Activated CD4-positive, CD25-positive, alpha-beta regulatory T cell treated with anti-CD3 and anti-CD28 coated beads, Interleukin-2, amount 50 U/mL, for 72 hours (primary cell): ENCODE measurements around the gene SIL1.
"Not testable (repeated sequence)": the region's sequence is repeated elsewhere in the genome, so short reads cannot be mapped to it uniquely, and the experiment has no call there.

ENCODE experiments used
- DNase-seq: peaks from one replicate; pipeline ENCODE4 v3.0.0; 2021

Gene SIL1

DNA sequence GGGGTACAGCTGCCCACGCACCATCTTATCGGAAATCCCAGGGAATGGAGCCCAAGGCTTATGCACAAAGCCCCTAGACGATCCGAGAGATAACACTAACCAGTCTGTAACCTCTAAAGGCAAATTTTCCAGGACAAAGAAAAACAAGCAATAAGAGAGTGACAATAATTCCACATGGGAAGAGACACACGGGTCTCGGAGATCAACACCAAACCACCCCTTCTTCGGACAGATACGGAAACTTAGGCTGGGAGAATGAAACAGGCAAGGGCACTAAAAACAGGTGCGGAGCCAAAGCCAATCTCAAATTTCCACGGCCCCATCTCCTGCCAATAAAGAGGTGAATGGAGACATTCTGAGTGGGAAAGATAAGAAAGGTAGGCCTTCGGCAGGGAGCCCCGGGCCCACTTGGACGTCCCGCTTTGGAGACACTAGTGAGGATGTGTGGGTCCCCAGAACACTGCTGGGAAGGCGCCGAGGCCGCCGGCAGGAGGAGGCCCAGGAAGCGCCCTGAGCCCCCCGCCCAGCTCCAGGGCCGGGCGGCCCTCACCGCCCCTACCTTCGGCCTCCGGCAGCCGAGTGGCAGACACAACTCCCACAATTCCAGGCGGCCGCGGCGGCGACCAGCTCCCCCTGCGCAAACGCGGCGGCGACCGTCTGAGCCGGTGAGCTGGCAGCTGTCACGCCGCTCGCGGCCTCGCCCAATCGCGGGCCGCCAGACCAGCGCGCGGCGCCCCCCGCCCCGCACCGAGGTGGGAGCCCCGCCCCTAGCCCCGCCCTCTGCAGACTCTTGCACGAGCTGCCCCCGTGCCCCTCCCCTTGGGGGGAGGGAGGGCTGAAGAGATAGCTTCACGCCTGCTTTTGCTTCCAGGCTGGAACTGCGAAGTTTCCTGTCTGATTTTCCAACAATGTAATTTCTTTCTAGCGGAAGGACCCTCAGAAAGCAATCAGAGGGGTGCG lies at the start of gene SIL1:
TSS of gene SIL1 (minus strand) at position 659 of the 960 bp plus-strand sequence. CDS start 70,525 bp downstream, outside the sequence.
- peak; percentile 91 for DNase-seq

DNA sequence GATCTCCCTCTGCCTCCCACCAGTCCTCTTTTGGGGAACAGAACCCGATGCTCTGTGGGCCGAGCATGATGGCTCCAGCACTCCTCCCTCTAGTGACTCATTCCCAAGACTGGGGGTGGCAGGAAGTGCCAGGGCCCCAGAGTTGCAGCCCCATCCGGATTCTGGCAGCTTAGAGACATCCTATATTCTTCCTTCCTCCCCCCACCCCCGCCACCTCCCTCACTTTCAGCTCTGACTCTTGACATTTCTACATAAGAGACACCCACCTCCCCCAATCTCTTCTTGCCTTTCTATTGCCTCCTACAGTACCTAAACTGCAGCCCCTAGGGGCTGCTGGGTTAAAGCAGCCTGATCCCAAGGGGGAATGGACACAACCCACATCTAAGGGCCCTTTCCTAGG lies 48.2 kb upstream of the SIL1 start:
- DNase-seq = no peak

DNA sequence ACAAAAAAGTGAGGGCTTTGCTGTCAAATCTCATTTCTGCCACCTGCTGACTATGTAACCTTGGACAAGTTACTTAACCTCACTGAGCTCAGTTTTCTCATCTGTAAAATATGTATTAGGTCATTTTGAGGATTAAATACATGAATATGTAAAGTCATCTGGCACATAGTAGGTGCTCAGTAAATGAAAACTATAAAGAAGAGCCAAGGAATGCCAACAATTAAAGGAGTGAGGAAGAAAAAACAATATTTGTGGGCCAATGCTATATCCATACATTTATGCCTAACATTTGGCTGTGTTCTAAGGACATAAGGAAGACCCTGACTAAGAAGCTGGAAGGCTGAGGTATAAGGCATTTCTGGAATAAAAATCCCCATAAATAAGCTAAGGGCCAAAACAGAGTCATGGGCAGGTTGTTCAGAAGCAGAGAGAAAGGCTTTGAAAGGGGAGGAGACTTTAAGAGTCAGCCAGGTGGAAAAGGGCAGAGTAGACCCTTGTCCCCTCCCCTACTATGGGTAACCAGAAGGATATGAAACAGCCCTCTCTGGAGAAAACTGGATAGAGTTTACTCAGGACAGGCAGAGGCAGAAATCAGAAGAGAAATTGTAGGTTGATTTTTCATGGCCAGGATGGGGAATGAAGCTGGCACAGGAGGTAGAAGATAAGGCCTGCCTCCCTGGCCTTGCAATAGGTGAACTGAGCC lies 47.6 kb upstream of the SIL1 start:
- DNase-seq = no peak

DNA sequence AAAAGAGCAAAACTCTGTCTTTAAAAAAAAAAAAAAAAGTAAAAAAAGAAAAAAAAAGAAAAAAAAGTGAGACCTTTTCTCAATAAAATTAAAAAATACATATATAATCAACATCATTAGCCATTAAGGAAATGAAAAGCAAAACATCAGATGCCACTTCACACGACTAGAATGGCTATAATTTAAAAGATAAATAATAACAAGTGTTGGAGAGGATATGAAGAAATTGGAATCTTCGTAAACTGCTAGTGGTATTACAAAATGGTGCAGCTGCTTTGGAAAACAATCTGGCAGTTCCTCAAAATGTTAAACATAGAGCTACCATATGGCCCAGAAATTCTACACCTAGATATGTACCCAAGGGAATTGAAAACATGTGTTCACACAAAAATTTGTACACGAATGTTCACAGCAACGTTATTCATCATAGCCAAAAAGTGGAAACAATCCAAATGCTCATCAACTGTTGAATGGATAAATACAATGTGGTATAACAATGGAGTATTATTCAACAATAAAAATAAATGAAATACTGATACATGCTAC lies 45.3 kb upstream of the SIL1 start:
- no peak for DNase-seq

DNA sequence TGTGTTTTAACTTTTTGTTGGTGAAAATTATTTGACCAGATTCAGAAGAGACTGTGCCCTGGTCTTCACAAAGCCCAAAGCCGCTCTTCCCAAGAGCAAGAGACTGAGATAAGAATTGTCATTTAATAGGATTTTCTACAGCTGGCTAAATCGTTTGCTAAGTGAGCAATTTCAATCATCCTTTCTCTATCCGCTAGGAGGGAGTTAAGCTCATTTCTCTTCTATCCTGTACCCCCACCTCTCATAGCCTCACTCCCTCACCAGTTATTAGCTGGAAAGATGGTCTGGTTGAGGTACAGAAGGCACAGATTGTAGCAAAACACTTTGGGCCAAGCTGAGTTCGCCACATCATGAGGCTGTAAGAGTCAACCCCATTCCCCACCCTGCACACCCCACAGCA lies 43.0 kb upstream of the SIL1 start:
- no peak for DNase-seq

DNA sequence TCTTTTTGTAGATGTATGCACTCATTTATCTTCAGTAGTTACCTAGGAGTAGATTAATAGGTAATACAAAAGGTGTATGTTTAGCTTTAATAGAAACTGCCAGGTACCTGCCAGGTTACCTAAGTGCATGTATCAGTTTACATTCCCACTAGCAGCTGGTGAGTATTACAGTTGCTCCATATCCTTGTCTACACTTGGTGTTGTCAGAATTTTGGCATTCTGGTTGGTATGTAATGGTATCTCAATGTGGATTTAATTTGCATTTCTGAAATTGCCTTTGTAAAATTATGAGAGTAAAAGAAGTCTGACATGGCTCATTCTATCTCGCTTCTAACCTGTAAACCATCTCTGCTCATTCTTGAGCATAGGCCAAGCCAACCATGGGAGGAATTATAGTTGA lies 38.3 kb upstream of the SIL1 start:
- no peak for DNase-seq

DNA sequence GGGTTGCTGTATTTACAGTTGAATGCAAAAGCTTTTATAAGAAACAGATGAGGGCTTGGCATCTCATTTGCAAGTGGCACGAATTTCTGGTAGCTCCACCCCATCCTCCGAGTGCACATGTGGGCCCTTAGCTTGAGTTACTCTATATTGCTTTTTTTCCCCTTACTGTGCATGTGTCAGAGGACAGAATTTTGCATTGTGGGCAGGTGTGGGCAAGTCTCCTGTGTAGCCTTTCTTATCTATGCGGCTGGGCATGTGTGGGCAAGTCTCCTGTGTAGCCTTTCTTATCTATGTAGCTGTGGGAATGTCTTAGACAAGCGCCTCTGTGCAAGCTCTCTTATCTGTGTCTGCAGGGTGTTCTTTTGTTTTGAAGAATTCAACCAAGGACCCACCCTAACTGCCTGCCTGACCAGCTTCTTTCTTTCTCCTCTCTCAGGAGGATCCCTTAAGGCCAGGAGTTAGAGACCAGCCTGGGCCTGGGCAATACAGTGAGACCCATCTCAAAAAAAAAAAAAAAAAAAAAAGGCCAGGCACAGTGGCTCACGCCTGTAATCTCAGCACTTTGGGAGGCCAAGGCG lies 34.1 kb upstream of the SIL1 start:
- DNase-seq = no peak

DNA sequence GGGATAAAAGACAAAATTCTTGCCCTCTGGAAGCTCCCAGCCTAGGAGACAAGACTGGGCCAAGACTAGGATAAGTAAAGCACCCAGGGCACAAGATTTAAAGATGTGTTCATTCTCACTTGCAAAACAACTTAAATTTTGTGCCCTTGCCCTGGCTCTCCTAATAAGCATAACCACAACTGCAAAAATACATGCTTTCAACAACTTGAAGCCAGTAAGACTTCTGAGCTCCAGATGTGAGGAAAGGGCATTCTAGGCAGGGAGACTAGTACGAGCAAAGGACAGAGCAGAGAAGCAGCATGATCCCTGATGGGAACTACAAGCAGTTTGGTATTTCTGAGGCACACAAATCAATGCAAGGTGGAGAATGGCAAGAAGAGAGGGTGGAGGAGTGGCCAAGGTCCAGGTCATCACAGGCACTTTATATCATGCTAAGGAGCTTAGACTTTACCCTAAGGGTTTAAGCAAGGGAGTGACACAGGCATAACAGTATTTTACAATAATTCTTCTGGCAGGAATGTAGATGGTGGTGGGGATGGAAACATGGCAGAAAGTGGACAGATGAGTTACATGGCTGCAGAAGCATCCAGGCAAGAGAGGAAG lies 30.1 kb upstream of the SIL1 start:
- DNase-seq = no peak

DNA sequence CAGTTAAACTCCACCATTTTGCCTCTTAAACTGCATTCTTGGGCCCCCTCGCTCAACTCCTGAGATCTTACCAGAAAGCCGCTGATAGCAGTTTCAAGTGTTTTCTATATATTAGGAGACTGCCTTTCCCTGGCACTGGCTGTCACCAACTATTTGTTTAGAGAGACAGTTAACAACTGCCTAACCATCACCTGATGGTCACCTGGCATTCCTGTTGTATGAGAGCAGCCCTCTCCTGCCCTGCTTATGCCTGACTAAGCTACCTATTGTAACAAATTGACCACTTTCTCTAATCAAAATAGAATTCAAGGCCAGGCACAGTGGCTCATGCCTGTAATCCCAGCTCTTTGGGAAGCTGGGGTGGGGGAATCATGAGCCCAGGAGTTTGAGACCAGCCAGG lies 28.0 kb upstream of the SIL1 start:
- DNase-seq = no peak

DNA sequence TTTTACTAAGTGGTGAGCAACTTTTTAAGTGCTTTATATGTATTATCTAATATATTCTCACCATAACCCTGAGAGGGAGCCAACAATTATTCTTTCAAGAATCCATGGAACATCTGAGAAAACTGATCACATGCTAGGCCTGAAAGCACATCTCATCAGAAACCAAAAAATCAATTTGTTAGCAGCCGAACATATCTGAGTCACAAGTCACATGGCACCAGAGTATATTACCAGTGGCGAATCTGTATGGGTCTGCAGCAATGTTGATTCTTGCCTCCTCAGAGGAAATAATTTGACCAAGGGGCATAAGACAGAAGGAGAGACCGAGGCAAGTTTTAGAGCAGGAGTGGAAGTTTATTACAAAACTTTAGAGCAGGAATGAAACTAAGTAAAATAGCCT lies 25.3 kb upstream of the SIL1 start:
- no peak for DNase-seq

DNA sequence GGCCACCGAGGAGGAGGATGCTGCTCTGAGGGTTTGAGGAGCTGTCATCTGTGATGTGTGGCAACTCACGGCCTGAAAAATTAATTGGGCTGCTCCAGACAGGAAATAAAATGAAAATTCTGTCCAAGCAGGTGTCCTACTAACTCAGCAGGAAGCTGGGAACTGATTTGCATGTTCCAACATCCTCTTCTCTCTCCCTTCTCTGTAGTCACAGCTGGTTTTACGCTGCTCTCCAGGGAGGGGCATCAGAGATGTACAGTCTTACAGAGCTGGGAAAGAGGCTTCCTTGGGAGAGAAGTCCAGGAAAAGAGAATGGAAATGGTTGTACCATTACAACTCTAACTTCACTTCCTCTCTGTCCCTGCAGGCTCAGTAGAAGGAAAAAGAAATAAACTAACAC lies 24.2 kb upstream of the SIL1 start:
- DNase-seq = no peak

DNA sequence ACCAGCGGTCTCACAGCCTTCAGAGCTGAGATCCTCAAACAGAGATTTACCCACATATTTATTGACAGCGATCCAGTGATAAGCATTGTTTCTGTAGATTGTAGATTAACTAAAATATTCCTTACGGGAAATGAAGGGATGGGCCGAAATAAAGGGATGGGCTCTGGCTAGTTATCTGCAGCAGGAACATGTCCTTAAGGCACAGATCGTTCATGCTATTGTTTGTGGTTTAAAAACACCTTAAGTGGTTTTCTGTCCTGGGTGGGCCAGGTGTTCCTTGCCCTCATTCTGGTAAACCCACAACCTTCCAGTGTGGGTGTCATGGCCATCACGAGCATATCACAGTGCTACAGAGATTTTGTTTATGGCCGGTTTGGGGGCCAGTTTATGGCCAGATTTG lies 19.9 kb upstream of the SIL1 start:
- DNase-seq = not testable (repeated sequence)

DNA sequence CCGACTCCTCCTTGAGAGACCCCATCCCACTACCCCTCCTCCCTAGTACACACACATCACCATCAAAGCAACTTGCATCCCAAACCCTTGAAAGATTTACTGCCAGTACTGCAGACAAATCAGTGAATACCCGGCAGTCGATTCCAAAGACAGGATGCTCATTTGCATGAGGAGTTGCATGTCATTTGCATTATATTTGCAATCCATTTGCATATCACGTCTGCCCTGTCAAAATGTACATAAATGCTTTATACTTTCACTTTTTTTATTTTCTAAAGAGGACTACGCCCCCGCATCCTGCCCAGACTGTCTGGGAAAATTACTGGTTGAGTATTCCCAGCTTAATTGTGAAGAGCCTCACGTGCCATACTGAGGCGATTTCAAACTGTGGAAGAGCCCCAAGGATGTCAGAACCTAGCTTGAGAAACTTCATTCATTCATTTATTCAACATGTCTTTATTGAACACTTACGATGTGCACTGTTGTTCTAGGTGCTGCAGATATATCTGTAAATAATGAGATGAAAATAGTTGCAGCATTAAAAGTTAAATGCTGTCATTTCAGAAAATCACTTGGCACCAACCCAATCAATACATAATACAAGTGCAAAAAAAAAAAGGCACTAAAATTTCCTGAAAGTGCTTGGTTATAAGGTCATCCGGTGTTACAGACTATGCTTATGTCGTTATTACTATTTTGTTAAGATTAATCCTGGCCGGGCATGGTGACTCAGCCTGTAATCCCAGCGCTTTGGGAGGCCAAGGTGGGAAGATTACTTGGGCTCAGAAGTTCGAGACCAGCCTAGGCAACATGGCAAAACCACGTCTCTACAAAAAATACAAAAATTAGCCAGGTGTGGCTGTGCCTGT lies 17.2 kb upstream of the SIL1 start:
- DNase-seq = no peak

DNA sequence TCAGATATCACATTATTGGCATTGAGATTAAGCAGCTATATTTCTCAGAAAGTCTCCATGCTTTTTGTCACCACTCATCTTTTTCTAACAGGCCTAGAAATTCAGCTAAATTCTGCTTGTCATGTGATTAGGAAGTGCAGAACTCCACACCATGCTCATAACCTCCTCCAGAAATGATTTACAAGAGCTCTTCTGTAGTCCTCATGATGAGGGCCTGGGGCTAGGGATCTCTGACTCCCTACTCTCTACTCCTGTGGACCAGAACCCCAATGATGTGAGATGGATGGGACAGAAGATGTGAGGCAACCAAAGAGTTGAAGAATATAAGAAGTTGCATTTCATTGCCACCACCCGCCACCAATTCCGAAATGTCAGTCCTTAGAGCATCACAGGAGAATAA lies 16.5 kb upstream of the SIL1 start:
- no peak for DNase-seq

DNA sequence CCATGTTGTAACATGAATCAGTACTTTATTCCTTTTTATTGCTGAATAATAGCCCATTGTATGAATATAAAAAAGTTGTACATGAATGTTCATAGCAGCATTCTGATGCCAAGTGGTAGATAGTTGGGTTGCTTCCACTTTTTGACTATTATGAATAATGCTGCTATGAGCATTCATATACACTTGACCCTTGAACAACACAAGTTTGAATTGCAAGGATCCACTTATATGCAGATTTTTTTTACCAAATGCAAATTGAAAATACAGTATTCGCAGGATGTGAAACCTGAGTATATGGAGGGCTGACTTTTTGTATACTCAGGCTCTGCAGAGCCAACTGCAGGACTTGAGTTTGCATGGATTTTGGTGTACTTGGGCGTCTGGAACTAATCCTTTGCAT lies 14.7 kb upstream of the SIL1 start:
- no peak for DNase-seq

DNA sequence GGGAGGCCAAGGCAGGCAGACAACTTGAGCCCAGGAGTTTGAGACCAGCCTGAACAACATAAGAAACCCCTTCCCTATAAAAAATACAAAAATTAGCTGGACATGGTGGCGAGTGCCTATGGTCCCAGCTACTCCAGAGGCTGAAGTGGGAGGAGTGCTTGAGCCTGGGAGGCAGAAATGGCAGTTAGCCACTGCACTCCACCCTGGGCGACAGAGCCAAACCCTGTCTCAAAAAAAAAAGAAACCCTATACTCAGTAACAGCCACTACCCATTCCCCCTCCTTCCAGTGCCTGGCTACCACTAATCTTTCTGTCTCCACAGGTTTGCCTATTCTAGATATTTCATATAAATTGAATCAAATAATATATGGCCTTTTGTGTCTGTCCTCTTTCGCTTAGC lies 14.3 kb upstream of the SIL1 start:
- DNase-seq = no peak

DNA sequence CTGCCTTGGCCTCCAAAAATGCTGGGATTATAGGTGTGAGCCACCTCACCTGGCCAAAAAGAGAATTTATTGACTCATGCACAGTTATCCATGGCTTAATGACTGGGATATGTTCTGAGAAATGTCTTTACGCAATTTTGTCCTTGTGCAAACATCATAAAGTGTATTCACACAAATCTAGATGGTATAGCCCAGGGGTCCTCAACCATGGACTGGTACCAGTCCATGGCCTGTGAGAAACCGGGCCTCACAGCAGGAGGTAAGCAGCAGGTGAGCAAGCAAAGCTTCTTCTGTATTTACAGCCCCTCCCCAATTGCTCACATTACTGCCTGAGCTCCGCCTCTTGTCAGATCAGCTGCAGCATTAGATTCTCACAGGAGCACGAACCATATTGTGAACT lies 12.4 kb upstream of the SIL1 start:
- DNase-seq = no peak

DNA sequence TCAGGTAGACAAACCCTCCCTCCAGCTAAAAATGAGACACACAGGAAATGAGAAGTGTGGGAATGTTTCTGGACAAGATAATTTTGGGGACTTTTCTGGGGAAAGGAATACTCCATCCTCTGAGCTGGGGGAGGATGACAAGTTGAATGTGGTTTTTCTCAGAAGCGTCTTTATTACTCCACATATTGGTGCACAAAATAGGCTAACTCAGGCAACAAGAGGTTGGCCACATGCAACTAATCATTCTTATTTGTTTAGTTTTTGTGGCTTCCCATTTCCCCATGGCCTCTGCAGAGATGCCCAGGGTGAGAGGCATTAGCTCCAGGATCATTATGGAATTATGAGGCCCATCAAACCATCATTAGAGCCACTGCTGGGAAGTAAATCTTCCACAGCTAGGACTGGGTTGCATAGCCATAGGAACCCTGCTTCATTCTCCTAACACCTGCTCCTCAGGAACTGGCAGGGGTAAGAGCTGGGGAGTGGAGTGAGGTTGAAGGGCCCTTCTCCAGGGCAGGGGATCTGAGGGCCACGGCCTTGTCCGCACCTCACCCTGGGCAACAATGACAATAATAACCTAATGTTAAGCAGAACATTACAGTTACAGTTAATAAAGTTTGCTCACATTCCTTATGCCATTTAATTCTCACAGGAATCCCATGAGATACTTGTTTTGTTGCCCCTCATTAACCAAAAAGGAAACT lies 9.3 kb upstream of the SIL1 start:
- no peak for DNase-seq

DNA sequence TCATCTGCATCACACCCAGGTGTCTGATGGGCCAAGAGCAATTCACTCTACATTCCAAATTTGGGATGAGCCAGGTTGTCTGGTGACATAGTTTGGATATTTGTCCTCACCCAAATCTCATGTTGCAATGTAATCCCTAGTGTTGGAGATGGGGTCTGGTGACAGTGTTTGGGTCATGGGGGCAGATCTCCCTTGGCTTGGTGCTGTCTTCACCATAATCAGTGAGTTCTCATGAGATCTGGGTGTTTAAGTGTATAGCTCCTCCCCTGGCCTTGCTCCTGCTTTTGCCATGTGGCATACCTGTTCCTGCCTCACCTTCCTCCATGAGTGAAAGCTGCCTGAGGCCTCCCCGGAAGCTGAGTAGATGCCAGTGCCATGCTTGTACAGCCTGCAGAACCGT lies 7.4 kb upstream of the SIL1 start:
- no peak for DNase-seq

DNA sequence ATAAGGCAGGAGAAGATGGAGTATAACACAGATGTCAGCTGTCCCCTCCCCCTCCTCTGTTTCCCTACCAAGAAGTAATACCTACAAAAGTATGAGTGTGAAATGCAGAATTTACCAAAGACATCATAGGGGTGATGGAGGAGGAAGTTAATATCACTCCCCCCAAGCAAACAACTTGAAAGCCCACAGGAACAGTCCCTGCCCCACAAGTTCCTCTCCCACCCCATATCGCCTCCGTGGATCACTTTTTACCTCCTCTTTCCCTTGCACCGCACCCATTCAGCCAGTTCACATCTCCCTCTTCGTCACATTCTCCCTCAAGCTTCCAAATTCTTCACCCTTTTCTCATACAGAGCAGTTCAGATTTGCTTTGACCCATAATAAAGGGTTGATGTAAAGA lies 7.0 kb upstream of the SIL1 start:
- no peak for DNase-seq

DNA sequence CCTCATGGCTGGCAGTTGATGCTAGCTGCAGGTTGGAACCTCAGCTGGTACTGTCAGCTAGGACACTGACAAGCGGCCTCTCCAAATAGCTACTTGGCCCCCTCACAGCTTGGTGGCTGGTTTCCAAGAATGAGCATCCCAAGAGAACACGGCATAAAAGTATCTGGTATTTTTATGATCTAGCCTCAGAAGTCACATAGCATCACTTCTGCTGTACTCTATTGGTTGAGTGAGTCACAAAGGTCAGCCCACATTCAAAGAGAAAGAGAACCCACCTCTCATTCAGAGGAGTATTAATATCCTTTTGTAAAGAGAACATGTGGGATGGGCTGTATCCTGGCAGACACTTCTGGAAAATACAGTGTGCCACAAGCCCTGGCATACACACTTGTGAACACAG lies 6.0 kb upstream of the SIL1 start:
- no peak for DNase-seq

DNA sequence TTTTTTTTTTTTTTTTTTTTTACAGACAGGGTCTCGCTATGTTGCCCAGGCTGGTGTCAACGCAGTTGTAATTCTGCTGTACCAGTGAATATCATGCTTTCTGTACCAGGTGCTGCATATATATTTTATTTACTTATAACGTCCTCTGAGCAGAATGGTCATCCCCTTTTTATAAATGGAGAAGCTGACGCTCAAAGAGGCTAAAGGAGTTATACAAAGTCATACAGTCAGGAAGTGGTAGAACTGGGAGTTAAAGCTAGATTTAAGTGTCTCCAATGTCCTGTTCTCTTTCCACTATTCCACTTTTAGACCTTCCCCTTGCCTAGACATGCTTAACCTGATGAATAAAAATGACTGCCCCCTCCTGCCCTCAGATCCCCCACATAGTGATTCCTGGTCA lies 1.2 kb upstream of the SIL1 start:
- DNase-seq = no peak
